Measurements from ENCODE around the gene SPTBN1. TPM values are rescaled to one million over a fixed set of nuclear protein-coding genes. Genes with fewer than 3 reads are reported as not detected.

The SPTBN1 gene
- total RNA-seq, 1 donor from 2014 or later: 214 TPM

DNA sequence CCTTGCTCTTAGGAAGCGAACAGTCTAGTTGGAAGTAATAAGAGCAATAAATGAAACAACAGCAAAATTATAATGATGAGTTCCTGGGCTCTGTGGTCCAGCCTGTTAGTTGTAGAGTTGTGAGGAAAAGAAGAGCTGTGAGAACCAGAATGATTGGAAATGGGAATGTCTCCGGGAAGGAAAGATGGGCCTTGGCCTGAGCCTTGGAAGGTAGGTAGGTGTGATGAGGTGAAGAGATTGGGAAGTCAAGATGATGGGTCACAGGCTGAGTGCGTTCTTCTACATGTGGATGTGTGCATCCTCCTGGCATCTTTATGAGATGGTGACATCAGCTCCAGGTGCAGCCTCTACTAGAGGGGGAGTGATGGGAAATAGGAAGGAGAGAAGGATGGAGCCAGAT is 152.1 kb downstream of the SPTBN1 start:
- Mint-ChIP-seq H3K27ac (peak overlapping the region; percentile 9), H3K36me3 (peaks cover 29% of the 10 kb centered on the region), H3K4me1 (ENCODE audit: unreplicated experiment) (peaks cover 59% of the 10 kb centered on the region), H3K4me3 (peak overlapping the region; percentile 0), H3K27me3 (no peaks in the 10 kb centered on the region), H3K9me3 (no peaks in the 10 kb centered on the region)
- DNase-seq (ENCODE audit: extremely low spot score, unreplicated experiment): no peak
- no peak for TF ChIP-seq CTCF (conservative IDR thresholded peaks at IDR 0.05)

DNA sequence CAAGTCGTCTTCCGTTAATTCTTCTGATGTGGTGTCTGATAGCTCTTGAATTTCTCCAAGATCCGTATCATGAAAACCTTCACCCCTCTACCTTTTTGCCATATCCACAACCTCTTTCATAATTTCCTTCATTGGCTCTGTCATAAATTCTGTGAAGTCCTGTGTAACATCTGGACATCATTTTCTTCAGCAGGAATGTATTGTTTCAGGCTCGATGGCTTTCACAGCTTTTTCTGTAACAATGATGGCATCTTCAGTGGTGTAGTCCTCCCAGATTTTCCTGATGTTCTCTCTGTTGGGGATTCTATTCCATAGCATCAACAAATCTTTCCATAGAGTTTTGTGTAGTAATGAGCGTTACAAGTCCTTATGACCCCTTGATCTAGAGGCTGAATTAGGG is 153.1 kb downstream of the SPTBN1 start:
- no peaks in the 10 kb centered on the region for H3K27me3 Mint-ChIP-seq
- H3K4me1 Mint-ChIP-seq (ENCODE audit: unreplicated experiment): peaks cover 68% of the 10 kb centered on the region
- H3K9me3 Mint-ChIP-seq: no peaks in the 10 kb centered on the region
- H3K4me3 Mint-ChIP-seq: no peak overlapping the region
- TF ChIP-seq CTCF (conservative IDR thresholded peaks at IDR 0.05): no peak
- no peak overlapping the region for H3K27ac Mint-ChIP-seq
- no peak for DNase-seq (ENCODE audit: extremely low spot score, unreplicated experiment)
- H3K36me3 Mint-ChIP-seq: peaks cover 34% of the 10 kb centered on the region

GRCh38 chr2:54609647-54610046 is 153.5 kb downstream of the SPTBN1 start:
- DNase-seq (ENCODE audit: extremely low spot score, unreplicated experiment): no peak
- Mint-ChIP-seq H3K4me1 (ENCODE audit: unreplicated experiment) (peaks cover 66% of the 10 kb centered on the region), H3K27ac (no peak overlapping the region), H3K4me3 (no peak overlapping the region), H3K36me3 (peaks cover 35% of the 10 kb centered on the region), H3K9me3 (no peaks in the 10 kb centered on the region), H3K27me3 (no peaks in the 10 kb centered on the region)
- no peak for TF ChIP-seq CTCF (conservative IDR thresholded peaks at IDR 0.05)

DNA sequence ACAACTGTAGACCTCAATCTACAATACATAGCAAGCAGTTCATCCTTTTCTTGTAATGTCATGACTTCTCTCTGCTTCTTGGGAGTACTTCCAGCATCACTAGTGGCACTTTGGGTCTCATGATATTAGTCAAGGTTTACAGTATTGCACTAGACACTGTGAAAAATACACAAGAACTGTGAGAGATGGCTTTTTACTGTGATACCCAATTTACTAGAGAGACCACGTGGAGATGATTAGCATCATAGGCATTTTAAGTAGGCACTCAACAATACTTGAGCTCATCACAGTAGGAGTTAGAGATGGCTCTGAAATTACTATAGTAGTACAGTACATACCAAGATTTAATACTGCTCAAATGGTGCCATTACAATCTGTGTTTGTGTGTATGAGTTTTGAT is 154.6 kb downstream of the SPTBN1 start:
- no peaks in the 10 kb centered on the region for H3K9me3 Mint-ChIP-seq
- no peak overlapping the region for H3K27ac Mint-ChIP-seq
- H3K27me3 Mint-ChIP-seq: no peaks in the 10 kb centered on the region
- peaks cover 35% of the 10 kb centered on the region for H3K36me3 Mint-ChIP-seq
- H3K4me1 Mint-ChIP-seq (ENCODE audit: unreplicated experiment): peaks cover 58% of the 10 kb centered on the region
- H3K4me3 Mint-ChIP-seq: no peak overlapping the region
- TF ChIP-seq CTCF (conservative IDR thresholded peaks at IDR 0.05): no peak
- no peak for DNase-seq (ENCODE audit: extremely low spot score, unreplicated experiment)

GRCh38 chr2:54611830-54612545 is 155.9 kb downstream of the SPTBN1 start:
- H3K27me3 Mint-ChIP-seq: no peaks in the 10 kb centered on the region
- no peak overlapping the region for H3K4me3 Mint-ChIP-seq
- H3K4me1 Mint-ChIP-seq (ENCODE audit: unreplicated experiment): peaks cover 49% of the 10 kb centered on the region
- no peaks in the 10 kb centered on the region for H3K9me3 Mint-ChIP-seq
- DNase-seq (ENCODE audit: extremely low spot score, unreplicated experiment): no peak
- H3K36me3 Mint-ChIP-seq: peaks cover 37% of the 10 kb centered on the region
- TF ChIP-seq CTCF (conservative IDR thresholded peaks at IDR 0.05): no peak
- H3K27ac Mint-ChIP-seq: no peak overlapping the region

All from type B pancreatic cell (in vitro differentiated cells).